GM12892 (cell line): Measurements from ENCODE around the gene TLN1.
A peak's percentile ranks its signal among the peaks of the same experiment; 100 is the strongest.

Experiments used
- DNase-seq: peaks from one replicate; pipeline ENCODE4 v3.0.0; 2011; ENCODE audit not compliant: insufficient read length
- FAIRE-seq: peaks from 2 replicates; lab custom pipeline; 2011; peaks lifted over from hg19 to GRCh38; lab: Jason Lieb, UNC
- POLR2A ChIP-seq: IDR thresholded peaks from 2 replicates; pipeline ENCODE4 v1.6.1; 2011; ENCODE audit warnings: low read depth, low read length, control low read depth
- POLR2AphosphoS5 ChIP-seq: IDR thresholded peaks from 2 replicates; pipeline ENCODE4 v1.6.1; 2011; ENCODE audit warnings: low read depth, low read length, control low read depth
- TAF1 ChIP-seq: IDR thresholded peaks from 2 replicates; pipeline ENCODE4 v1.6.1; 2011; ENCODE audit warnings: low read depth, mild to moderate bottlenecking, control low read depth, low read length, borderline replicate concordance

TLN1 gene

DNA sequence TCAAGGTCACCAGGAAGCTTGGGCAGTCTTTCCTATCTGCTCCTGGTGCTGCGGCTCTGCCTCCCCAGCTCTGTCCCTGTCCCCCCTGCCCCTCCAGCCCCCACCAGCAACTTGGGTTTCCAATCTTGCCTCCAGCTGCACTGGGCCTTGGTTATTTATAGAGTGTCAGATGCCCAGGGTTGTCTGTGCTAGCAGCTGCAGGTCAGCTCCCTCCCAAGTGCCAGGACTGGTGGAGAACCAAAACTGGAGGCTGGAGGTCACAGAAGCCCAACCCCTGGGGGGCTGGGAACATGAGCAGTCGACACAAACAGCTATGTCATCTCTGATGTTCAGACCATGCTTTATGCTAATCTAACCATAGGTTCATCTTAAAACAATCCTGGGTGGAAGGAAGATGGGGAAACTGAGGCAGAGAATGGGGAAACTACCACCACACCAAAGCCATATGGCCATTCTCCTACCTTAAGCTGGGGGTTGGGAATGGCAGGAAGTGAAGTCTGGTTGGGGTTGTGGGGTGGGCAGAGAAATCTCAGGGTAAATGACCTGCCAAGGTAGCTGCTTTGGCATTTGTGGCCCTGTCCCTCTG, 43.9 kb downstream of the TLN1 start:
- TF ChIP-seq POLR2A (no peak), TAF1 (no peak), POLR2AphosphoS5 (no peak)
- DNase-seq (no peak), FAIRE-seq (no peak)

DNA sequence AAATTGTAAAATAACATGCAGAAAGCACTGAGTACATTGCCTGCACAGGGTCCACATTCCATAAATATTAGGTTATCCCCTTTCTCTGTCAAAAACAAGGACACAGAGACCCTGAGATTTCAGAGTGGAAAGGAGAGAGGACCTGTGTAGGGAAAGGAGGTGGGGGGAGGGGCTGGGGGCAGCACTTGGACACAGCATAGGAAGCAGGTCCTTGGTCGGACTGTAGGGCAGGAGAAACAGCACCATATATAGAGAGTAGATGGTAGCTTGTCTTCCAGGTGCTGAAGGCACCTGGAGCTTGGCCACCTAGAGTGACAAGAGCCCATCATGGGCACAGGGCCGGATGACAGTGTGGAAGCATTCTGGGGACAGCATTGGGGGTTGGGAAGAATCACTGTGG, 44.7 kb downstream of the TLN1 start:
- DNase-seq = no peak
- no peak for TF ChIP-seq POLR2A
- TF ChIP-seq POLR2AphosphoS5 = no peak
- no peak for TF ChIP-seq TAF1
- FAIRE-seq = no peak

DNA sequence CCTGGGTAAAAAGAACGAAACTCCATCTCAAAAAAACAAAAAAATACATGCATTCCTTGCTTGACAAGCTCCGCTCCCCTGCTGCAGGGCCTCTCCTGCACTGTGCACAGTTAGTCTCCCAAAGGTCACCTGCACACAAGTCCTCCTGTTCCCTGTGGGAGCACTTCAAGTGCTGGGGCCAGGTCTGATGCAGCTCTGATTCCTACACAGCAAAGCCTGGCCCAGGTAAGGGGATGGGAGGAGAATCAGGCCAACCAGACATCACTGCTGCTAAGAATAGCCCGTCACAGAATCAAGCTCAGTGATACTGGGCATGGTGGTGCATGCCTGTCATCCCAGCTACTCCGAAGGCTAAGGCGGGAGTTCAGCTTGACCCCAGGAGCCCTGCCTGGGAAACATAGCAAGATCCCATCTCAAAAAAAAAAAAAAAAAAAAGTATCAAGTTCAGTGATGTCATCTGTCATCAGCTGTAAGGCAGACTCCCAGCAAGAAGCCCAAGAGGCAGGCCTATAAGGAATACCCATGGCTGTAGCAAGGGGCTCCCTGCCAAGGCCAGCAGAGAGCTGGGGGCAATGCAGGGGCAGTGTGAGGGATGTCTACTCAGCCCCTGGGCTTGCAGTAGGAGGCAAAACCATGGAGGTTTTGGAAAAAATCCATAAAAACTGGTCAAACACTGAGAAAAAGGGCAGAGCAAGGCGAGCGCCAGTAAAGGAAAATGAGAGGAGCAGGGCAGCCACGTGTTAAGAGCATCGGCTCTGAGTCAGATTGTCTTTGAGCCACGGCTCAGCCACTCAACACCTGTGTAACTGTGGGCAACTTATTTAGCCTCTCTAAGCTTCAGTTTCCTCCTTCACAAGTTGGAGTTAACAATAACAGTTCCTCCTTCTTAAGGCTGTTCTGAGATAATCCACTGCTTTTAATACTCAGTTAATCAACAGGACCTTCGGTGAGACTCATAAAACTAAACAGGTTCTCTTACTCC, 45.5 kb downstream of the TLN1 start:
- no peak for TF ChIP-seq POLR2A
- FAIRE-seq (no peak), DNase-seq (no peak)

DNA sequence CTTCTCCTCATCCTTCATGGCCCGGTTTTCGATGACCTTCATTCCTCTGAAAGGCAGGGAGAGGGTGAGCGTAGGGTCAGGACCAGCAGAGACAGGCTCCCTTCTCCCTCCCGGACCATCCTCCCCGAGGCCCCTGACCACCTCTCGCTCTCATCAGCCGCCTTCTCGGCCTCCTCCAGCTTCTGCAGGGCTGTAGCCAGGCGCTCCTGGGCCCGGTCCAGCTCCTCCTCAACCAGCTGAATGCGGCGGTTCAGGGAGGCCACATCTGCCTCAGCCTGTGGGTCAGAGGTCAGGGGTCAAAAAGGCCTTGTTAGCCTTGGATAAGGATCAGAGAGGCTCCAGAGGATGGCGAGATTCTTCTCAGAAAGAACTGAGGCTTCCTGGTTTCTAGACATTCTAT, 46.5 kb downstream of the TLN1 start:
- FAIRE-seq (no peak), DNase-seq (no peak)
- no peak for TF ChIP-seq POLR2AphosphoS5
- TF ChIP-seq POLR2A = no peak
- TF ChIP-seq TAF1 = no peak

DNA sequence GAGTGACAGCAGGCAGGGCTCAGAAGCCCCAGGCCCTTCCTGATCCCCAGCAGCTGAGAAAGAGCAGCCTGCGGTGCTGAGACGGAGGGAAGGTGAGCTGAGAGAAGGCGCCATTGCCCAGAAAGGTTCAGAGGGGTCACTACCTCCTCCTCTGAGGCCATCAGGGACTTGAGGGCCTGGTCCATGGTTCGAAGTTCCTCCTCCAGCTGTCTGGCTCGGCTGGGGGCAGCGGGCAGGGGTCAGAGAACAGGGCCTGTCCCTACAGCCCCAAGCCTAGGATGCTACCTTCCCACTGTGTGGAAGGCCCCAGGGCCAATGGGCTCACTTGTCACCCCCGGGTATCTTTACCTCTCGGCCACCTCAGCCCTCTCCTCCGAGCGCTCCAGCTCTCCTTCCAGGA, 47.1 kb downstream of the TLN1 start:
- TF ChIP-seq POLR2AphosphoS5 (no peak), TAF1 (no peak), POLR2A (no peak)
- no peak for DNase-seq
- no peak for FAIRE-seq

DNA sequence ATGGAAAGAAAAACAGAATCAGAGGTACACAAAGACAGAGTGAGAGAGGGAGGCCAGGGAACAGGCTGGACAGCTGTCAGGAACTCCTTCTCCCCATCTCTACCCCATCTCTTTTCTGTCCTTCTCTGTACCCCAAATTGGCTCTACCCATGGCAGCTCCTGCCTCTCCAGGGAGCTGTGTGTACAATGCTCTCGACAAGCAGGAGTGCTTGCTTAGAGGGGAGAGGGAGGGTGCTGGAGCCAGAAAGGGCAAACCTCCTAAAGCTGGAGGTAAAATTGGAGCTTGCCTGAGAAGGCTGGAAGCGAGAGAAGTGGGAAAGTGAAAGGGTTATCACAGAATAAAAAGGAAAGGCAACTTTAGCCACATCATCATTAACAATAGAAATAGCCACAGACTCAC, 48.7 kb downstream of the TLN1 start:
- TF ChIP-seq POLR2AphosphoS5 = no peak
- TF ChIP-seq TAF1 = no peak
- TF ChIP-seq POLR2A = no peak
- FAIRE-seq (no peak), DNase-seq (no peak)

DNA sequence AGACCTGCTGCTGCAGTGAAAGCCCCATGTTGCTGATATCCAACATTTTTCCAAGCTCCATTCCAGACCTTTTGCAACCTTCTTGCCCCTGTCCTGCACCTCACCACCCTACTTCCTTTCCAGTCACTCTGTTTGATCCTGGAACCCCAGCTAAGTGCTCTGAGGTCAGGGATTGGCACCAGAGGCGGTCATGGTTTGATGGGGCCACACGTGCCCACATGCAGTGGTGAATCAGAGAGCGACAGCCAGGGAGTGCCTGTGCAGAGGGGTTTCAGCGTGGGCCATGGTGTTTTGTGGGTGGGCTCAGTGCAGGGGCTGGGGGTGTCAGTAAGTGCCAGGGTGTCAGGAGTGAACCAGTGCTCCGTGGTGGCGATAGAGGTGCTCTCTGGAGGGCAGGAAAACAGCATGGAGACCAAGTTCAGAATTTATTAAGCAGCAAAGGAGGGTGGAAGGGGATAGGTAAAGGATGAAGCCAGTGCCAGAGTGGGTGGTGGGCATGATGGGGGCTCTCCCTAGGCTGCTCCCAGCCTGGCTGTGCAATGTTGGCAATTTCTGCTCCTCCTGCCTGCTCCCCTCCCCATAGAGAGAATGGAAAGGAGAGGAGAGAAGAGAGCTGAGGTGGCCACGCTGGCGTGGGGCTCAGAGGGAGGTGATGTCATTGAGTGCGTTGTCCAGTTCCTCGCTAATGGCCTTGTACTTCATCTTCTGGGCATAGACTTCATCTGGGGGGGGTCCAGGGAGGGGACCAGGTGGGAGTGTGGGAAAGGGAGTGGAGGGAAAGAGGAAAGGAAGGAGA, 49.3 kb downstream of the TLN1 start:
- no peak for TF ChIP-seq TAF1
- TF ChIP-seq POLR2AphosphoS5 = no peak
- TF ChIP-seq POLR2A = no peak
- no peak for FAIRE-seq
- no peak for DNase-seq

DNA sequence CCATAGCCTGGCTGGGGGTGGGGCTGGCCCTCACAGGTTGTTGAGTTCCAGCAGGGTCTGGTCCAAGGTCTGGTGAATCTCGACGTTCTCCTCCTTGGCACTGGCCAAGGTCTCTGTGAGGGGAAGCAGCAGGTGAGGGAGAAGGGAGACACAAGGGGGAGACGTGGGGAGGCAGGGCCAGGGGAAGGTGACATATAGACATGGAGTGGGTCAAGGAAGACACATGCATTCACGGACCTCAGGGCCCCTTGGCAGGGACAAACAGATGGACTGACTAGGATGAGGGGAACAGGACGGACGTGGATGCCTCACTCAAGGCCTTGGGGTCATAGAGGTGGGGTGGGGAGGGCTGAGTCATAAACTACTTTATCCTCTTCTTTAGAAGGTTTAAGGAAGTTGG, 49.9 kb downstream of the TLN1 start:
- TF ChIP-seq TAF1 (no peak), POLR2A (no peak), POLR2AphosphoS5 (no peak)
- DNase-seq (no peak), FAIRE-seq (no peak)

DNA sequence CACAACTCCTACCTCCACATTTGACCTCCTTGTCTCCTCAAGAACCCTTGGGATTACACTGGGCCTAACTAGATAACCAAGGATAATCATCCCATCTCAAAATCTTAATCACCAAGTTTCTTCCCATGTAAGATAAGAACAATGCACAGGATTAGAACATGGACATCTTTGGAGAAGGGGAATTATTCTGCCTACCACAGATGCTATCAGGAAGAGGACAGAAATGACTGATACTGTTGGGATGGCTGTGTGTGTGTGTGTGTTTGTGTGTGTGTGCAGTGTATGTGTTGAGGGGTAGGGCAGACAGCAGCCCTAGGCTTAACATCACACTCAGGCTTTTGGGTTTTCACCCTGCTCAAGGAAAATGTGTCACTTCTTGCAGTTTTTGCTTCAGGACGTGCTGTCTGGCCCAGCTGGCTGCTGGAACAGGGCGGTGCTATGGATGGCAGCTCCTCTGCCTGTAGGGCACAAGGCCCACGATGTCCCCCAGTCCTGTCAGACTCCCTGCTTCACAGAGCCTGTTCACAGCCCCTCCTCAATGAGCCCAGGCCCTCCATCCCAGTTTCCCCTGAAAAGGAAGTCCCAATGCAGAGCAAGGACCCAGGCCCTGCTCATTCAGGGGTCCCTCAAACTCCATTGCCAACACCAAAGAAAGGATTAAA, 50.5 kb downstream of the TLN1 start:
- TF ChIP-seq POLR2AphosphoS5 (no peak), POLR2A (no peak), TAF1 (no peak)
- peak; percentile 17 for FAIRE-seq
- DNase-seq = no peak

DNA sequence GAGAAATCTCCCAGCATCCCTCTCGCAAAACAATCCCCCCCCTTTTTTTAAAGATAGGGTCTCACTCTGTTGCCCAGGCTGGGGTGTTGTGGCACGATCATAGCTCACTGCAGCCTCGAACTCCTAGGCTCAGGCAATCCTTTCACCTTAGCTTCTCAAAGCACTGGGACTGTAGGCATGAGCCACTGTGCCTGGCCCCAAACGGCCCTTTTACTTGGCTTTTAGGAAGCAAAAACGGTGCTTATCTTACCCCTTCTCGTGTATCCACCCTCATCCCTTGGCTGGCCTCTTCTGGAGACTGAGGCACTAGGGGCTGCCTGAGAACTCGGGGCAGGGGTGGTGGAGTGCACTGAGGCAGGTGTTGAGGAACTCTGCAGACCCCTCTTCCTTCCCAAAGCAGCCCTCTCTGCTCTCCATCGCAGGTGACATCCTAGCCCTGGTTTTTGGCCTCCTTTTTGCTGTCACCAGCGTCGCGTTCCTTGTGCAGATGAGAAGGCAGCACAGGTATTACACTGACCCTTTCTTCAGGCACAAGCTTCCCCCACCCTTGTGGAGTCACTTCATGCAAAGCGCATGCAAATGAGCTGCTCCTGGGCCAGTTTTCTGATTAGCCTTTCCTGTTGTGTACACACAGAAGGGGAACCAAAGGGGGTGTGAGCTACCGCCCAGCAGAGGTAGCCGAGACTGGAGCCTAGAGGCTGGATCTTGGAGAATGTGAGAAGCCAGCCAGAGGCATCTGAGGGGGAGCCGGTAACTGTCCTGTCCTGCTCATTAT, 51.5 kb downstream of the TLN1 start:
- DNase-seq (no peak), FAIRE-seq (peak; percentile 88)
- TF ChIP-seq TAF1 = no peak
- no peak for TF ChIP-seq POLR2A
- no peak for TF ChIP-seq POLR2AphosphoS5
